GM18511 (cell line): ENCODE measurements around the gene POPDC3.
"Not testable (repeated sequence)": the region's sequence is repeated elsewhere in the genome, so short reads cannot be mapped to it uniquely, and the experiment has no call there.

Experiments used
- ATAC-seq: cut with Tn5 transposase; IDR thresholded peaks from one replicate; pipeline ENCODE4 v1.9.1; 2021; ENCODE audit warnings: mild to moderate bottlenecking, moderate library complexity; ENCODE audit not compliant: unreplicated experiment

The POPDC3 gene

DNA sequence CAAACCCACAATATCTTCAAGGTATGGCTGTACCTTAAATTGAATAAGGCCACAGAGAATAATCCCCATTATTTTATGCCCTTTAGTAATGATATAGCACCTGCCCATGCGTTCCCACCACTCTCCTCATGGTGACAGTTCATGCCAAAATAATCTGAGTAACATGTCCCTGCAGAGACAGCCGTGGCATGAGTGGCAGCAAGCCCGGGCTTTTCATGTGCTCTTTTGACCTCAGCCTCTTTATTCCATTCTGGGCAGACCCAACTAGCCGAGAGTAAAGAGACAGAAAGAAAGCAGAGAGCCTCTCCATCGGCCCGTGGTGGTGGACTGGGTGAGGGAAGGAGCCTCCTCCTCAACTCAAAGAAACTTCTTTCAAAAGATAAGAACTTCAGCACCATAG lies 19.9 kb upstream of the POPDC3 start:
- ATAC-seq, result no peak

DNA sequence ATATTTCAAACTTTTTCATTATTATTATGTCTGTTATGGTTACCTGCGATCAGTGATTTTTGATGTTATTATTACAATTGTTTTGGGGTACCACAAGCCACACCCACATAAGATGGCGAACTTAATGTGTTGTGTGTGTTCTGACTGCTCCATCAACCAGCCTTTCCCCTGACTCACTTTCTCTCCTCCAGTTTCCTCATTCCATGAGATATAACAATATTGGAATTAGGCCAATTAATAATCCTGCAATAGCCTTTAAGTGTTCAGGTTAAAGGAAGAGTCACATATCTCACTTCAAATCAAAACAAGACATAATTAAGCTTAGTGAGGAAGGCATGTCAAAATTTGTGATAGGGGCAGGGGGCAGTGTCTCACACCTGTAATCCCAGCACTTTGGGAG lies 16.3 kb upstream of the POPDC3 start:
- no peak for ATAC-seq

DNA sequence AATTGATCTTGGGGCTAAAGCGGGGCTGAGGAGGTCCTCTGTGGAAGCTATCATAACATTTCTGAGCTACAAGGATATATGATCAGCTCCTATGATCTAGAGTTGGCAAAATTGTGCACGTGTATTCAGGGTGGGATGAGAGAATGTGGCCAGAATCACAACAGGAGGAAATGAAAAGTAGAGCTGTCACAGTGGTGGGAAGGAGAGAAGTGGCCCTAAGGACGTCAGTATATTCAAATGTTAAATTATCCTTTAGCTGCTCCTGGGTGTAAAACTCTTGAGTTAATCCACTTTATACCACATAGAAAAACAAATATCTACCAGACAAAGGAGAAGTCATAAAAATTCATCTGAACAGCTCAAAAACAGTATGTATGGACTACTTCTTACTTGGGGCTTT lies 14.8 kb upstream of the POPDC3 start:
- no peak for ATAC-seq

DNA sequence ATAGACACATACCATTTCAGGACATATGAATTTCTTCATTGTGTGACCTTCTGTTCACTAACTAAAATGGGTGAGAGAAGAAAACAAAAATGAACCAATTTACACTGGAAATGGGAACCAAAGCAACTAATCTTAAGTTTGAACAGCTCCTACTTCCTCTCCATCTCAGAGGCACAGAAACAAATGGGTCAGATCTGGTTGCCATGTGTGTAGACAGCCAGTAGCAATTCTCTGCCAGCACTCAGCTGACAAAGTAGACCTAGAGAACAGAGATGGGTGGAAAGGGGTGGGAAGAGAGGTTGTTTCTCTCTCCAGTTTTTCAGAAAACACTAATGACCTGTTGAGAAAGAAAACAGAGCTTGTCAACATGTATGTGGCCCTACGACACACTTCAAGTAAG lies 14.3 kb upstream of the POPDC3 start:
- ATAC-seq, result no peak

DNA sequence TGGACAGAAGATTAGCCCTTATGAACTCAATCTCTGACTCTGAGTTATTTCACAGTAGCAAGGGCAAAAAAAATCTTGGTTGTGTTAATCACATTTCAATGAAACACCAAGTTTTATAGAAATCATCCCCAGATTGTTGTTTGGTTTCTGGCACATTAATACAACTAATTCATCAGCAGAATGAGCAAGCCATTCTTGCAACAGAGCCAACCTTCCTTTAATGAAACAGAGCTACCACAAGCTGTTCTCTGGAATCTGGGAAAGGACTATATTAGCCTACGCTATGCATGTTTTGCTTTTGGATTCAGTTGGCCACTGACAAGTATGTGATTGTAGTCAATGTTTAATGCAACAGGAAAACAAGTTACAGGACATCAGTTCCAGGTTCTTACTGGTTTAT lies 13.8 kb upstream of the POPDC3 start:
- no peak for ATAC-seq

DNA sequence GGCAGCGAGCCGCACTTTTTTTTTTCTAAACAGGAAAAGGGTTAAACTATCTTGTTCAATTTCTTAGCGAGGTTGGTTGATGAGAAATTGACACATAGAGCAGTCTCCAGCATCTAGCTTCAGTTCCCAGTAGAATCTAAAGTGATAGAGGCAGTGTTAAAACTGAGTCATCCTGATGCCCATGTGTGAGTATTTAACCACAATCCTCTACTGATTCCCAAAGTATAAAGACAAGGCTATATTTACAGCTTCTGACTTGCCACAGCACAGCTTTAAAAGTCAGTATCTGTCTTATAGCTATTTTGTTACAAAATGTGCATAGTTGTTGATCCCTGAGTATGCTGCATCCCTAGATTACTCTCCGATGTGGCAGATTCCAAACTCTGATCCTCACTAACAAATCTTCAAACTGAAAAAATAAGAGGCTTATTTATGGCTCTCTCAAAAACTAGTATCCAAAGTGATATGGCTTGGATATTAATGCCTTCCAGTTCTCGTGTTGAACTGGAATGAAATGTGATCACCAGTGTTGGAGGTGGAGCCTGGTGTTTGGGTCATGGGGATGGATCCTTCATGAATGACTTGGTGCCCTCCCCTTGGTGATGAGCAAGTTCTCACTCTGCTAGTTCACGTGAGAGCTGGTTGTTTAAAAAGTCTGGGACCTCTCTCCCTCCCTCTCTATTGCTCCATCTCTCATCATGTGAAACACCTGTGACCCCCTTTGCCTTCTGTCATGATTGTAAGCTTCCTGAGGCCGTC lies 13.1 kb upstream of the POPDC3 start:
- no peak for ATAC-seq

DNA sequence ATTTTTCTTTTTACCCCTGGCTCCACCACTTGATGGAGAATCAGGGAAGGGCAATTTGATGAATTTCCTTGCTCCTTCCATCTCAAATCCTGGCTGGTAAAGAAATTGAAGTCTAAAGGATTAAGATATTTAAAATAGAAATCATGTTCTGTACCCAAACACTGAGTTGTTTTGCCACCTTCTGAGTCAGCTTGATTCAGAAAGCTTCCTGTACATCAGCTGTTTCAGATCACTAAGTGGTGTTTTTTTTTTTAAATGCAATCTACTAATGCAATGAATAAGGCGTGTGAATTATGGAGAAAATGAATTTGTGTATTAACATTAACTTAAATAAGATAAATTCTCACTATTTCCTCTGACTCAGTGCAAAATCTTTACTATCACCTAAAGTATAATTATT lies 11.5 kb upstream of the POPDC3 start:
- no peak for ATAC-seq

DNA sequence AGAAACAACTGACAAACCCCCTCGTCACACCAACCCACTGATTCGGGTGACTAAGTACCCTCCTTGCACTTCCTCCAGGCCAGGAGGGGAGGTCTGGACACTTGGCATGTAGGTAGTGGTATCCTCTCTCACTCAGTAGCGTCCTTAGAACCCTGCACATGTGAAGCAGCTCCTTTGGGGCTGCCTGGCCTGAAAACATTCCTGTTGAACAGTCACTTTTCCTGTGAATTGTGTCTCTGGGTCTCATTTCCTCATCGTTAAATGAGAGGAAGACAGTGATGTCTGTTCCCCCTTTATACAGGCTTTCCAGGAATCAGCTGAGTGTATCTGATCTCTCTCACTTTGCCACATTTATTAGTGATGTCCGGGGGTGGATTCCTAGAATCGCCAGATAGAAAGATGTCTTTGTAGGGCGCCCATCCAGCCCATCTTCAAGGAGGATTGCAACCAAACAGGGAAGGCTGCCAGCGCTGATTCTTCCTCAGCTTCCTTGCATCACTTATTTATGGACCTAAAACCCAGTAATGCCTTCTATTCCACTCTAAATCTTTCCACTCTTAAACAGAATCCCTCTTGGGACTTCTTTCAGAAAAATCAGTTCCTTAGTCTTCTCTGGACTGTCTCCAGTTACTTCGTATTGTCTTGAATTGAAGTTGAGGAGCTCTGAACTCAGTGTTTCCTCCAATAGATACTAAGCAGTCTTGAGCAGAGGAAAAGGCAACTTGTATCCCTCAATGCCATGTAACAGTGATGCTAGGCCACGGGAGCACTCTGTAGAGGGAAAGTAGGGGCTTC lies 9.4 kb upstream of the POPDC3 start:
- ATAC-seq, result no peak

DNA sequence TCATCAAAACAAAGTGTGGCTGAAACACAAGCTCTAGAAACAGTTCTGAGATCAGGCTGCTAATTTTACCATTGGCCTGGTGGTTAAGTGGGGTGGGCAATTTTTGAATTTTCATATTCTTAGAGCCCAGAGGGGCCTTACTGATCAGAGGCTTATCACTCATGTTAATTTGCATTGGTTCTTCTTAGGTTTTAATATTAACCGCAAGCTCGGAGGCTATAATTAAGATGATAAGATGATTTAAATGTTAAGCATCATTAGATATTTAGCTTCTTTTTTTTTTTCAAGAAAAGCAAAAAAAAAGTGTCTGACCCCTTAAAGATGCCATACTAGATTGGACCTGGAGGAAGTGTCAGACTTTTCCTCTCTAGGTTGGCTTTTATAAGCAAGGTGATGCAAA lies 8.4 kb upstream of the POPDC3 start:
- no peak for ATAC-seq

DNA sequence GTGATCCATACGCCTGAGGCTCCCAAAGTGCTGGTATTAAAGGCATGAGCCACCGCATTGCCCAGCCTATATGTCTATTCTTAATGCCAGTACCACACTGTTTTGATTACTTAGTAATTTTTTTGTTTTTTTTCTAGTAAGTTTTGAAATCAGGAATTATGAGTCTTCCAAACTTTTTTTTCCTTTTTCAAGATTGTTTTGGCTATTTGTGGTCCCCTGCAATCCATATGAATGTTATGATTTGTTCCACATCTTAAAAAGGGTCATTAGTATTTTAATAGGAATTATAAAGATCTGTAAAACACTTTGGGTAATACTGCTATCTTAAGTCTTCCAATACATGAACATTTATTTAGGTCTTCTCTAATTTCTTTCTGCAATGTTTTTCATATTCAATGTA lies 6.8 kb upstream of the POPDC3 start:
- ATAC-seq, result no peak

DNA sequence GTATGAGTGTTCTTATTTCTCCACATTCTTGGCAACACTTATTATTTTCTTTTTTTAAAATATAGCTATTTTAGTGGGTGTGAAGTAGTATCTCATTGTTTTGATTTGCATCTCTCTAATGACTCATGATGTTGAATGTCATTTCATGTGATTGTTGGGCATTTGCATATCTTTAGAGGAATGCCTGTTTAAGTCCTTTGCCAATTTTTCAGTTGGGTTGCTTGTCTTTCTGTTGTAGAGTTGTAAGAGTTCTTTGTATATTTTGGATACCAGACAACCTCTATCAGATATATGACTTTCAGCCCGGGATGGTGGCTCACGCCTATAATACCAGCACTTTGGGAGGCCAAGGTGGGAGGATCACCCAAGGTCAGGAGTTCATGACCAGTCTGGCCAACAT lies 5.1 kb upstream of the POPDC3 start:
- no peak for ATAC-seq

DNA sequence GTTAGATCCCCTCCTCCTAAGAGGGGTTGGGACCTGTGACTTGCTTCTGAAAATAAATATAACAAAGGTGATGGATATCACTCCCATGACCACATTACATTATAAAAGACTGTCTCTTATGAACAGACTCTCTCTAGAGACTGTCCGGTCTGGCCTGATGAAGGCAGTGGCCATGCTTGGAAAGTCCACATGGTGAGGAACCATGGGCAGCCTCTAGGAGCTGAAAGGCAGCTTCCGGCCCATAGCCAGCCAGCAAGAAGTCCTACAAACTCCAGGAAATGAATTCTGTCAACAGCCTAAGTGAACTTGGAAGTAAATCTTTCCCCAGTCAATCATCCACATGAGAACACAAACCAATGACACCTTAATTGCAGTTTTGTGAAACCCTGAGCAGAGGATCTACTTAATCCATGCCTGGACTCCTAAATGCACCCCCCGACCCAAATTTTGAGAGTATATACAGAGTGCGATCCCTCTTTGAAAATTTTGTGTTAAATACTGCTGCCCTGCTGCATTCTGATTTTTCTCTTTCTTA lies 2.2 kb upstream of the POPDC3 start:
- no peak for ATAC-seq

DNA sequence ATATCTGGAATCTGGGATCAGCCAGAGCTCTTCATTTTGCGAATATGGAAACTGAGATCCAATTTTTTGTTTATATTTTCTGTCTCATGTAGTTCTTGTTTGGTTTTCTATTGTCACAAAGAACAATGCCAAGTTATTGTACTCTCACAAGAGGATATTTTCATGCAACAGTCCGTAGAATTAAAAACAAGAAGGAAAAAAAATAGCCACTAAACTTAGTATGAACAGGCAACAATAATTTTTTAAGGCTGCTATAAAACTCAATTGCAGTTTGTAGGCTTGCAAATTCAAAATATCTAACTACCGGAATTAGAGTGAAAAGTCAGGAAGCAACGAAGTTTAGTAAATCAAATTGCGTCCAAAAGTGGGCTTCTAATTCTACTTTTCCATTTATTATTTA lies 1.2 kb downstream of the POPDC3 start:
- no peak for ATAC-seq

DNA sequence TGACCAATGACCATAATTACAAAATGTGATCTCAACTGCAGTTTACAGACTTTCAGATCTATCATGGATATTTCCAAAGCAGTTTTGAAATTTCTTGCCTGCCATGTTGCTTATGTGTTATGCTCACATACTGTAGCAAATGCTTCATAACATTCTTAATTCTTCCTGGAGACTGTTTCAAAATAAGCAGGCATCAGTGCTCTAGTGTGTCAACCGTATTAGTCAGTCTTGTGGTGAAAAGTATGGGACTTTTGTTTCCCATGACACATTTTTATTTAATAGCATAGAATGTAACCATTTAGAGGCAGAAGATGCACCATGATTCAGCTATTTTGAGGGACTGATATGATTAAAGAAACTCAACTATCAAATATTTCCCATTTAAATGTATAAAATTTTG lies 1.7 kb downstream of the POPDC3 start:
- no peak for ATAC-seq

DNA sequence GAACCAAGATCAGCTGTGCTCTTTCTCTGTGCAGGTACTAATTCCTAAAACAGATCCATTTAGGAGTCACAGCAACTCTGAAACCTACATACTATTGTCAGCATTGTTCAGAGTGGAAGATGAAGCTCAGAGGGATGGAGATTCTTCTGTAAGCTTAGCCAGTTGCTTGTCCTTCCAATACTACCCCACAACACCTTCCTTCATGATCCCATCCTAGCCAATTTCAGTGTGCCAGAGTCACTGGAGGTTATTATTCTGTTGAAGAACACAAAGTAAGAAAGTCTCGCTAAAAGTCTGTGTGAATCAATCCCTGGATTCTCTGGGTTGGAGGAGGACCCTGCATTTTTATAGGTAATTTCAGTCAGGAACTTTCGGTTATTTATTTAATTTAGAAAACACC lies 2.3 kb downstream of the POPDC3 start:
- no peak for ATAC-seq

DNA sequence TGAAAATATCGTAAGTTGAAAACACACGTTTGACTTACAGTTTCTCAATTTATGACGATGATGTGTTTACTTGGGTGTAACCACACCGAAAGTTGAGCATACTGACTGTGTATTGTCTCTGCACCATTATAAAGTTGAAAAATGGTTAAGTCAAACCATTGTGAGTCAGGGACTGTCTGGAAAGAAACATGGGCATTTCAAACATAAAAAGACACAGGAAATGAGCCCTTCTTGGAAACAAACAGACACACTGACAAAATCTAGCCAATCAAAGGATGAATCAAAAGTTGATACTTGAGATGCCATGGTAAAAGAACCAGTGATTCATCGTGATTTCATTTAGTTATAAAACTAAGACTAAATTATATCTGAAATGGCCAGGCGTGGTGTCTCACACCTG lies 5.3 kb downstream of the POPDC3 start:
- ATAC-seq, result no peak

DNA sequence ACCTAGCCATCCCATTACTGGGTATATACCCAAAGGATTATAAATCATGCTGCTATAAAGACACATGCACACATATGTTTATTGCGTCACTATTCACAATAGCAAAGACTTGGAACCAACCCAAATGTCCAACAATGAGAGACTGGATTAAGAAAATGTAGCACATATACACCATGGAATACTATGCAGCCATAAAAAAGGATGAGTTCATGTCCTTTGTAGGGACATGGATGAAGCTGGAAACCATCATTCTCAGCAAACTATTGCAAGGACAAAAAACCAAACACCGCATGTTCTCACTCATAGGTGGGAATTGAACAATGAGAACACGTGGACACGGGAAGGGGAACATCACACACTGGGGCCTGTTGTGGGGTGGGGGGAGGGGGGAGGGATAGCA lies 7.3 kb downstream of the POPDC3 start:
- not testable (repeated sequence) for ATAC-seq

DNA sequence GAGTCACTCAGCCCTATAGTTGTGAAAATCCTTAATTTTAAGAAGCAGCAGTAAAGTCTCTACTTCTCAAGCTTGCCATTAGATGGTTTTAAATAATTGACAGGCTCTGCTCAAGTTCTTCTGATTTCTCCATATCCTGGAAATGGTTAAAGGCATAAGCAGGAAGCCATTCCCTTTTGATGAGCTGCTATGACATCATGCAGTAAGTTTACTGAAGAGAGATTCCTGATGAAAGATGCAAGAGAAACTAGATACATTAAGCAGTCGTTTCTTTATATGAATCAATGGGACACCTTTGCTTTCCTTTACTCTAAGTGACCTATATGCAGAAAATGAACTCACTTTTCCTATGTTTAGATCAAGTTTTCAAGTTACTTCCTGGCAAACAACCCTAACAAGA lies 9.8 kb downstream of the POPDC3 start:
- ATAC-seq, result no peak

DNA sequence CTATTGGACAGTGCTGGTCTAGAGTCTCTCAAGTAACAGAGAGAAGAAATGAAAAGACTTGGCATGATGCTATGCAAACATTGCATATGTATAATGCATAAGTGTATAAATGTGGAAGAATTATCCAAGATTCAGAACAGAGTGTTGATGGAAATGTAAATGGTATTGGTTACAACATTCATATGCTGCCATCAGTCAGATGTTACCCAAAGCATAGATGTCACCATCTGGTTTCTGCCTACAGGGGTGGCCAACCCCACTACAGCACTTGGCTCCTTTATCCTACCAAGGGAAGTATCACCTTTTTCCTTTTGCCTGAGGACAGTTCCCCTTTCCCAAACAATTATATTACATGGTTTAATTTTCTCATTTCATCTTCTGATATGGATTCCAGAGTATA lies 11.9 kb downstream of the POPDC3 start:
- ATAC-seq, result no peak

DNA sequence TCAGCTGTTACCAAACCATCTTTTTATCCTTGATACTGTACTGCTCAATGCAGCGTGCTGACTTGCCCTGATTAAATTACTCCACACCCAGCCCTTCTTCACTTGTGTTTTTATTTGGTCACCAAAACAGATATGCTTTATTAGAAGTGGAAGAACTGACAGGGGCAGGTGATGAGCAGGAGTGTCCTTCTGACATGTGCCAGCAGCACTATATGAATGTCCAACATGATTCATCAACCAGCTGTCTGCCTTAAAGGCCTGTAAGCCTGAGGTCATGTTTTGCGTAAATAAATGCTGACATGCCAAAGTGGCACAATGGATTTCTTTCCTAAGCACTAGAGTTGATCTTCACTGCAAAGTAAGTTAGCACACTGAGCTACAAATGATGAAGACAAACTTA lies 15.4 kb downstream of the POPDC3 start:
- ATAC-seq, result no peak

DNA sequence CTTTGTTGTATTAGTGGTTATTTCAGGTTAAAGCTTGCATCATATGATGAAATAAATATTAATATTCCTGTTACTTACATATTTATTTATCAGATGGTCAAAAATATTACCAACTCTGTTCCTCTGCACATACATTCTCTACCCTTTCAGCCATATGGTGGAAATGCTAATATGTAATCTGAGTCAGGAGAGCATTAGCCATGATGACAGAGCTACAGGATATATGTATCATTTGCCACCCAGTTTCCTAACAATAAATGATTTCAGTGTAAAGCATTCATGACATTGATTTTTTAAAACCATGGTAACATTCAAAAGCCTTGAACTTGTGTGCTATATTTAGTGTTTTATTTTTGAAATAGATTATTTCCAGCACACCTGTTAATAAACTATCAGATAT lies 16.6 kb downstream of the POPDC3 start:
- no peak for ATAC-seq

DNA sequence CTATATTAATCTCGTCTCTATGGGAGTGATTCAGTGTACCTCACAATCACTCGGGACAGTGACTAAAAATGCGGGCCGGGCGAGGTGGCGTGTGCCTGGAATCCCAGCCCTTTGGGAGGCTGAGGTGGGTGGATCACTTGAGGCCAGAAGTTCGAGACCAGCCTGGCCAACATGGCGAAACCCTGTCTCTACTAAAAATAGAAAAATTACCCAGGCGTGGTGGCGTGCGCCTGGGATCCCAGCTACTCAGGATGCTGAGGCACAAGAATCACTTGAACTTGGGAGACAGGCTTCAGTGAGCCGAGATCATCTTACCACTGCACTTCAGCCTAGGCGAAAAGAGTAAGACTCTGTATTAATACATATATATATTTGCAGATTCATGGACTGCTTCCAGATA lies 17.4 kb downstream of the POPDC3 start:
- ATAC-seq, result no peak
